NCI-H526 (cell line): ENCODE results near the gene DLL1.

ENCODE experiments used
- DNase-seq, 2 experiments: peaks; one replicate each; lab custom pipeline; 2025; lab: John Stamatoyannopoulos, UW

The DLL1 gene

GRCh38 chr6:170281331-170282292 lies 9.3 kb downstream of the DLL1 start:
- DNase-seq, result no peak

- DNase-seq, result peak in 1 of 2 experiments; percentile 65
Observed at GRCh38 chr6:170280689-170281045, 10.2 kb downstream of the DLL1 start.

GRCh38 chr6:170279977-170280688 lies 10.7 kb downstream of the DLL1 start:
- DNase-seq, result peak; percentile 95 to 96

- DNase-seq, result peak; percentile 58 to 77
Observed at GRCh38 chr6:170279426-170279825, 11.5 kb downstream of the DLL1 start.

GRCh38 chr6:170278743-170279094 lies 12.2 kb downstream of the DLL1 start:
- DNase-seq, result no peak

- DNase-seq, result no peak
Observed at GRCh38 chr6:170277893-170278742, 12.8 kb downstream of the DLL1 start.

GRCh38 chr6:170276369-170277057 lies 14.4 kb downstream of the DLL1 start:
- DNase-seq, result no peak

GRCh38 chr6:170274713-170275560 lies 15.9 kb downstream of the DLL1 start:
- DNase-seq, result no peak

GRCh38 chr6:170273681-170274080 lies 17.2 kb downstream of the DLL1 start:
- no peak for DNase-seq

- DNase-seq, result no peak
Observed at GRCh38 chr6:170273191-170273590, 17.7 kb downstream of the DLL1 start.

- no peak for DNase-seq
Observed at GRCh38 chr6:170272341-170273065, 18.4 kb downstream of the DLL1 start.

- DNase-seq, result no peak
Observed at GRCh38 chr6:170271771-170272314, 19.0 kb downstream of the DLL1 start.

GRCh38 chr6:170270984-170271593 lies 19.8 kb downstream of the DLL1 start:
- no peak for DNase-seq

GRCh38 chr6:170269846-170270541 lies 20.9 kb downstream of the DLL1 start:
- peak; percentile 58 to 73 for DNase-seq

GRCh38 chr6:170269151-170269845 lies 21.6 kb downstream of the DLL1 start:
- peak; percentile 90 to 91 for DNase-seq

GRCh38 chr6:170268216-170269129 lies 22.4 kb downstream of the DLL1 start:
- DNase-seq, result peak; percentile 15 to 77

- DNase-seq, result no peak
Observed at GRCh38 chr6:170267688-170268087, 23.2 kb downstream of the DLL1 start.
